MM.1S (cell line): ENCODE data around the gene CNIH3.
A peak's percentile ranks its signal among the peaks of the same experiment; 100 is the strongest.

Source experiments
- DNase-seq: peaks from one replicate; pipeline ENCODE4 v3.0.0-alpha.2; 2015
- H2AFZ ChIP-seq: fragments of 300-600 bp; sonication (generic); 2 replicates; pipeline ENCODE4 v1.6.0; 2016; ENCODE audit warnings: antibody characterized with exemption, low read length
- H3F3A ChIP-seq: fragments of 300-600 bp; sonication (generic); 2 replicates; pipeline ENCODE4 v1.6.1; 2016; ENCODE audit warnings: mild to moderate bottlenecking, antibody characterized with exemption, low read length, moderate library complexity, mixed read lengths; ENCODE audit not compliant: insufficient read depth
- H3K27ac ChIP-seq: fragments of 300-600 bp; sonication (generic); 2 replicates; pipeline ENCODE4 v1.5.1; 2016; ENCODE audit warnings: mild to moderate bottlenecking, low read length
- H3K27me3 ChIP-seq: fragments of 300-600 bp; sonication (generic); replicated peaks from 2 replicates; pipeline ENCODE4 v1.6.0; 2016; ENCODE audit warnings: low read length; ENCODE audit not compliant: insufficient read depth
- H3K36me3 ChIP-seq: fragments of 300-600 bp; sonication (generic); replicated peaks from 2 replicates; pipeline ENCODE4 v1.6.1; 2016; ENCODE audit warnings: mild to moderate bottlenecking, low read length, mixed read lengths; ENCODE audit not compliant: insufficient read depth
- H3K4me1 ChIP-seq: fragments of 300-600 bp; sonication (generic); 2 replicates; pipeline ENCODE4 v1.6.1; 2016; ENCODE audit warnings: low read length, mixed read lengths
- H3K4me2 ChIP-seq: fragments of 300-600 bp; sonication (generic); 2 replicates; pipeline ENCODE4 v1.6.0; 2016; ENCODE audit warnings: low read depth, low read length
- H3K4me3 ChIP-seq: fragments of 300-600 bp; sonication (generic); 2 replicates; pipeline ENCODE4 v1.5.1; 2016; ENCODE audit warnings: low read length, mixed read lengths
- H3K79me2 ChIP-seq: fragments of 300-600 bp; sonication (generic); 2 replicates; pipeline ENCODE4 v1.6.1; 2016; ENCODE audit warnings: mixed run types, low read length, mixed read lengths
- H3K9ac ChIP-seq: fragments of 300-600 bp; sonication (generic); 2 replicates; pipeline ENCODE4 v1.6.1; 2016; ENCODE audit warnings: low read length, mixed read lengths
- H3K9me2 ChIP-seq: fragments of 300-600 bp; sonication (generic); replicated peaks from 2 replicates; pipeline ENCODE4 v1.6.1; 2016; ENCODE audit warnings: mild to moderate bottlenecking, low read length, mixed read lengths; ENCODE audit not compliant: insufficient read depth
- H3K9me3 ChIP-seq: fragments of 300-600 bp; sonication (generic); replicated peaks from 2 replicates; pipeline ENCODE4 v1.6.1; 2016; ENCODE audit warnings: mild to moderate bottlenecking, low read length, mixed read lengths; ENCODE audit not compliant: insufficient read depth
- H4K20me1 ChIP-seq: fragments of 300-600 bp; sonication (generic); 2 replicates; pipeline ENCODE4 v1.6.1; 2016; ENCODE audit warnings: mild to moderate bottlenecking, low read length, moderate library complexity, mixed read lengths; ENCODE audit not compliant: insufficient read depth
- CTCF ChIP-seq: fragments of 300-600 bp; sonication (generic); IDR thresholded peaks from 2 replicates; pipeline ENCODE4 v1.5.1; 2016; ENCODE audit warnings: antibody characterized with exemption, low read length, mixed read lengths
- EZH2 ChIP-seq: fragments of 300-600 bp; sonication (generic); optimal IDR thresholded peaks from 2 replicates; pipeline ENCODE3; 2017; ENCODE audit warnings: low read depth, mild to moderate bottlenecking, antibody characterized with exemption, low read length, mixed read lengths
- EZH2phosphoT487 ChIP-seq: fragments of 300-600 bp; sonication (generic); IDR thresholded peaks from 2 replicates; pipeline ENCODE4 v1.6.1; 2018; ENCODE audit warnings: antibody characterized with exemption, low read length

CNIH3 gene

GRCh38 chr1:224742349-224742748 is 126.2 kb downstream of the CNIH3 start:
- Histone ChIP-seq H3K27me3 (no peaks in the 10 kb centered on the region), H3F3A (peaks cover 12% of the 10 kb centered on the region), H3K4me3 (no peak overlapping the region), H3K9ac (no peak overlapping the region), H4K20me1 (no peaks in the 10 kb centered on the region), H3K4me1 (peaks cover 36% of the 10 kb centered on the region), H3K9me2 (no peaks in the 10 kb centered on the region), H3K79me2 (no peaks in the 10 kb centered on the region), H3K9me3 (no peaks in the 10 kb centered on the region), H3K36me3 (no peaks in the 10 kb centered on the region), H3K4me2 (no peak overlapping the region), H2AFZ (no peak overlapping the region), H3K27ac (no peak overlapping the region)
- no peak for DNase-seq
- TF ChIP-seq CTCF = no peak
- TF ChIP-seq EZH2phosphoT487 = no peak
- no peak for TF ChIP-seq EZH2

- Histone ChIP-seq H3K79me2 (no peaks in the 10 kb centered on the region), H3K36me3 (no peaks in the 10 kb centered on the region), H3K9ac (no peak overlapping the region), H3K4me2 (no peak overlapping the region), H4K20me1 (no peaks in the 10 kb centered on the region), H3K27me3 (no peaks in the 10 kb centered on the region), H3K9me2 (no peaks in the 10 kb centered on the region), H3K4me3 (no peak overlapping the region), H2AFZ (no peak overlapping the region), H3F3A (peaks cover 12% of the 10 kb centered on the region), H3K9me3 (no peaks in the 10 kb centered on the region), H3K27ac (no peak overlapping the region), H3K4me1 (peaks cover 36% of the 10 kb centered on the region)
- TF ChIP-seq CTCF (no peak), EZH2phosphoT487 (no peak)
- DNase-seq = no peak
These were observed 127.6 kb downstream of the CNIH3 start for GRCh38 chr1:224743608-224744164.

DNA sequence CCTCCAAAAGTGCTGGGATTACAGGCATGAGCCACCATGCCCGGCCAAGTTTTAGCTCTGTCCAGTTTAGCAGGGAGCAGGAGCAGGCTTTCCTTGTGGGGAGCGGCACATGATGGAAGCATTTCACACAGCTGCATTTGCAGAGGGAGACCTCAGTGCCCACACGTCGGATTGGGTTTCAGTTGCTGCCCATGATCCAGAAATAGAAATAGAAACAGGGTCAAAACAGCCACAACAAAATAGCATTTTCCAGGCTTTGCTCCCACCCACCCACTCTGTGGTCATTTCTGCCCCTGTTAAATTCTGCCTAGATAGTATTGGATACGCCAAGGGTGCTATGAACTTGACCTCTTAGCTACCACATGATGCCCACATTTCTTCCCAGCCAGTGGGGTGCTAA is 128.4 kb downstream of the CNIH3 start:
- H3K27ac ChIP-seq = no peak overlapping the region; the same call in 1 of the 2 replicates
- no peak overlapping the region for H2AFZ ChIP-seq
- H3F3A ChIP-seq = peaks cover 9% of the 10 kb centered on the region

More for the DNA sequence above, 128.4 kb downstream of the CNIH3 start:
- Histone ChIP-seq H3K9me3 (no peaks in the 10 kb centered on the region), H3K9ac (no peak overlapping the region), H3K36me3 (no peaks in the 10 kb centered on the region), H3K4me2 (no peak overlapping the region), H3K27me3 (no peaks in the 10 kb centered on the region), H3K4me3 (no peak overlapping the region), H3K9me2 (no peaks in the 10 kb centered on the region), H4K20me1 (no peaks in the 10 kb centered on the region), H3K79me2 (no peaks in the 10 kb centered on the region), H3K4me1 (peaks cover 32% of the 10 kb centered on the region)
- peak; percentile 17 for DNase-seq
- TF ChIP-seq EZH2phosphoT487 (no peak), EZH2 (no peak), CTCF (no peak)
